ENCODE data around the gene RASA4B.
"Not testable (repeated sequence)": the region's sequence is repeated elsewhere in the genome, so short reads cannot be mapped to it uniquely, and the experiment has no call there.

Gene RASA4B

GRCh38 chr7:102510575-102510974 is 7.0 kb downstream of the RASA4B start:
- DNase-seq, result not testable (repeated sequence)

GRCh38 chr7:102507410-102508088 is 10.0 kb downstream of the RASA4B start:
- DNase-seq, result not testable (repeated sequence)

GRCh38 chr7:102505298-102506185 is 12.0 kb downstream of the RASA4B start:
- DNase-seq, result not testable (repeated sequence)

GRCh38 chr7:102503141-102503540 is 14.4 kb downstream of the RASA4B start:
- DNase-seq, result not testable (repeated sequence)

GRCh38 chr7:102498321-102498720 is 19.3 kb downstream of the RASA4B start:
- DNase-seq, result not testable (repeated sequence)

GRCh38 chr7:102497308-102497707 is 20.3 kb downstream of the RASA4B start:
- DNase-seq, result not testable (repeated sequence)

GRCh38 chr7:102496861-102497260 is 20.7 kb downstream of the RASA4B start:
- DNase-seq, result not testable (repeated sequence)

GRCh38 chr7:102494473-102495149 is 23.0 kb downstream of the RASA4B start:
- DNase-seq, result not testable (repeated sequence)

- DNase-seq, result not testable (repeated sequence)
These were observed 23.6 kb downstream of the RASA4B start for GRCh38 chr7:102494026-102494425.

GRCh38 chr7:102493220-102493935 is 24.2 kb downstream of the RASA4B start:
- not testable (repeated sequence) for DNase-seq

- DNase-seq, result not testable (repeated sequence)
These were observed 27.0 kb downstream of the RASA4B start for GRCh38 chr7:102490529-102491075.

GRCh38 chr7:102484317-102484716 is 33.3 kb downstream of the RASA4B start:
- DNase-seq, result not testable (repeated sequence)

GRCh38 chr7:102481962-102482361 is 35.6 kb downstream of the RASA4B start:
- not testable (repeated sequence) for DNase-seq

GRCh38 chr7:102479982-102480637 is 37.5 kb downstream of the RASA4B start:
- not testable (repeated sequence) for DNase-seq

GRCh38 chr7:102479209-102479584 is 38.4 kb downstream of the RASA4B start:
- DNase-seq, result not testable (repeated sequence)

GRCh38 chr7:102478314-102479208 is 39.0 kb downstream of the RASA4B start, which contains the start of gene POLR2J:
TSS of gene POLR2J (minus strand) at chr7:102478922. CDS start at chr7:102478860, 62 bp downstream.
- DNase-seq, result not testable (repeated sequence)

- not testable (repeated sequence) for DNase-seq
These were observed 42.7 kb downstream of the RASA4B start for GRCh38 chr7:102474736-102475435.

GRCh38 chr7:102474116-102474515 is 43.5 kb downstream of the RASA4B start:
- not testable (repeated sequence) for DNase-seq

- DNase-seq, result no peak
These were observed 44.1 kb downstream of the RASA4B start for GRCh38 chr7:102473271-102473991.

All from KG1 (cell line).